Mesendoderm (in vitro differentiated cells): ENCODE results near the gene PTGDS.

ENCODE experiments used
- DNase-seq: peaks from one replicate; pipeline ENCODE4 v3.0.0; 2013
- H2AK5ac ChIP-seq: 2 replicates; pipeline ENCODE4 v1.6.1; 2013; ENCODE audit warnings: low read length, inconsistent platforms
- H2BK120ac ChIP-seq: 2 replicates; pipeline ENCODE4 v1.6.1; 2013; ENCODE audit warnings: low read depth, mild to moderate bottlenecking, low read length, moderate library complexity, mixed read lengths
- H2BK15ac ChIP-seq: replicated peaks from 2 replicates; pipeline ENCODE4 v1.6.1; 2013; ENCODE audit warnings: low read depth, mild to moderate bottlenecking, moderate library complexity
- H2BK5ac ChIP-seq: 2 replicates; pipeline ENCODE4 v1.6.1; 2013; ENCODE audit warnings: low read length, inconsistent platforms
- H3K18ac ChIP-seq: 2 replicates; pipeline ENCODE4 v1.6.1; 2013; ENCODE audit warnings: mild to moderate bottlenecking, low read length, mixed read lengths
- H3K23ac ChIP-seq: one replicate; pipeline ENCODE4 v1.6.1; 2013; ENCODE audit warnings: low read length
- H3K27ac ChIP-seq: 2 replicates; pipeline ENCODE4 v1.5.1; 2013; ENCODE audit warnings: low read depth, mild to moderate bottlenecking, inconsistent platforms, low read length, moderate library complexity
- H3K27me3 ChIP-seq: 2 replicates; pipeline ENCODE4 v1.6.1; 2013; ENCODE audit warnings: low read length, control low read depth, mild to moderate bottlenecking, inconsistent platforms; ENCODE audit not compliant: insufficient read depth, poor library complexity
- H3K36me3 ChIP-seq: 2 replicates; pipeline ENCODE4 v1.6.1; 2013; ENCODE audit warnings: low read length, inconsistent platforms; ENCODE audit not compliant: control insufficient read depth, insufficient read depth
- H3K4ac ChIP-seq: one replicate; pipeline ENCODE4 v1.6.1; 2013; ENCODE audit warnings: low read depth, mild to moderate bottlenecking, low read length, moderate library complexity
- H3K4me1 ChIP-seq: 2 replicates; pipeline ENCODE4 v1.6.1; 2013; ENCODE audit warnings: low read depth, low read length, inconsistent platforms; ENCODE audit not compliant: control insufficient read depth
- H3K4me2 ChIP-seq: 2 replicates; pipeline ENCODE4 v1.6.1; 2013; ENCODE audit warnings: low read length
- H3K4me3 ChIP-seq: 2 replicates; pipeline ENCODE4 v1.5.1; 2013; ENCODE audit warnings: mild to moderate bottlenecking, low read length
- H3K56ac ChIP-seq: one replicate; pipeline ENCODE4 v1.6.1; 2013; ENCODE audit warnings: low read length
- H3K79me1 ChIP-seq: 2 replicates; pipeline ENCODE4 v1.6.1; 2013; ENCODE audit warnings: low read length, inconsistent platforms
- H3K79me2 ChIP-seq: 2 replicates; pipeline ENCODE4 v1.6.1; 2013; ENCODE audit warnings: mild to moderate bottlenecking, low read length; ENCODE audit not compliant: control insufficient read depth, insufficient read depth
- H3K9ac ChIP-seq: 2 replicates; pipeline ENCODE4 v1.6.1; 2013; ENCODE audit warnings: low read length, inconsistent platforms
- H4K5ac ChIP-seq: one replicate; pipeline ENCODE4 v1.6.1; 2013; ENCODE audit warnings: low read length
- H4K8ac ChIP-seq: one replicate; pipeline ENCODE4 v1.6.1; 2013; ENCODE audit warnings: low read depth, mild to moderate bottlenecking, control low read depth, low read length, moderate library complexity
- WGBS: extraction: QIAGEN DNeasy Blood & Tissue Kit; methylation state at CpG from one replicate; pipeline ENCODE4 v1.1.7; 2013; ENCODE audit warnings: low lambda C conversion rate, missing lambda C conversion rate; ENCODE audit not compliant: insufficient coverage; ENCODE audit errors: extremely low coverage; 5-methylcytosine and 5-hydroxymethylcytosine counted together

Gene PTGDS

DNA sequence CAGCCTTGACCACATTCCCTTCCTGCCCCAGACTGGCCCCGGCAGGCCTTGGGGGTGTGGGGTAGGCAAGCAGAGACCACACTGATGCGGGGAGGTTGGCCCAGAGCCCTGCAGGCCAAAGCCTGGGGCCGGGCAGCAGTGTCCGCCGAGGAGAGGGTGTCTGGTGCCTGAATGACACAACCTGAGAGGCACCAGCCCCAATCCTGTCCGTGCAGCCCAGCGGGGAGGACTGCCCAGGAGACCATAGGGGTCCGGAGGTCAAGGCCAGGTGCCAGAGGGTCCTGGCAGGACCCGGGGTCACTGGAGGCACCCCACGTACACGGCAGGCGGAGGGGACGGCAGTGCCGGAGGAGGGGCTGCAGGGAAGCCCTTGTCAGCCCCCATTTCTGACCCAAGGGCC lies 5.6 kb upstream of the PTGDS start:
- H3K4me2 ChIP-seq: no peak overlapping the region
- no peak overlapping the region for H3K4ac ChIP-seq
- H3K4me3 ChIP-seq: no peak overlapping the region
- H2AK5ac ChIP-seq: no peak overlapping the region
- no peak overlapping the region for H2BK120ac ChIP-seq
- H3K9ac ChIP-seq: no peak overlapping the region
- H3K79me1 ChIP-seq: no peaks in the 10 kb centered on the region
- H3K79me2 ChIP-seq: no peaks in the 10 kb centered on the region
- H3K4me1 ChIP-seq: no peaks in the 10 kb centered on the region
- DNase-seq: no peak
- H3K56ac ChIP-seq: no peak overlapping the region
- no peak overlapping the region for H3K27ac ChIP-seq
- H3K36me3 ChIP-seq: no peaks in the 10 kb centered on the region
- H4K8ac ChIP-seq: no peak overlapping the region
- no peak overlapping the region for H2BK15ac ChIP-seq
- H3K18ac ChIP-seq: no peak overlapping the region
- H2BK5ac ChIP-seq: no peak overlapping the region
- H3K23ac ChIP-seq: no peak overlapping the region
- no peaks in the 10 kb centered on the region for H3K27me3 ChIP-seq
- no CpG with 5 or more reads among the region's 14 CpGs for WGBS
- no peak overlapping the region for H4K5ac ChIP-seq

DNA sequence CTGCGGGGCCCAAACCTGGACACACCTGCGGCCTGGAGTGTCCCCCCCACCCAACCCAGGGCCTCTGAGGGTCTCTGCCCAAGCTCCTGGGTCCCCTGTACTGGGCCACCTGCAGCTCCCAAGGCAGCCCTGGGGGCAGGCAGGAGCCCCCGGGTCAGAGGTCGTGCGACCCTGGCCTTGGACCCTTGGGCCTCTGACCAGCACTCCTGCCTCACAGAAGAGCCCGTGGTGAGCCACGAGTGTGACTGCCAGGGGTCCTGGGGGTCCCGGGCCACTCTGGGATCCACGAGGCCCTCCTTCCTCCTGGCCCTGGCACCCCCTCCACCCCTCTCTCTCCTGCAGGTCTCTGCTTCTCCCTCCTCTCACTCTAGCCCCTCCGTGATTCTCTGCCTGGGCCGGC lies 5.0 kb upstream of the PTGDS start:
- DNase-seq: no peak
- H3K56ac ChIP-seq: no peak overlapping the region
- H2BK5ac ChIP-seq: no peak overlapping the region
- no peak overlapping the region for H3K4ac ChIP-seq
- H4K8ac ChIP-seq: no peak overlapping the region
- H3K9ac ChIP-seq: no peak overlapping the region
- H3K4me1 ChIP-seq: no peaks in the 10 kb centered on the region
- no peaks in the 10 kb centered on the region for H3K27me3 ChIP-seq
- no peak overlapping the region for H3K23ac ChIP-seq
- no peak overlapping the region for H4K5ac ChIP-seq
- H3K4me2 ChIP-seq: no peak overlapping the region
- no peak overlapping the region for H2BK120ac ChIP-seq
- H3K79me2 ChIP-seq: no peaks in the 10 kb centered on the region
- H3K4me3 ChIP-seq: no peak overlapping the region
- H3K36me3 ChIP-seq: no peaks in the 10 kb centered on the region
- H3K18ac ChIP-seq: no peak overlapping the region
- H3K79me1 ChIP-seq: no peaks in the 10 kb centered on the region
- H3K27ac ChIP-seq: no peak overlapping the region
- H2AK5ac ChIP-seq: no peak overlapping the region
- no peak overlapping the region for H2BK15ac ChIP-seq
- WGBS: no CpG with 5 or more reads among the region's 11 CpGs

DNA sequence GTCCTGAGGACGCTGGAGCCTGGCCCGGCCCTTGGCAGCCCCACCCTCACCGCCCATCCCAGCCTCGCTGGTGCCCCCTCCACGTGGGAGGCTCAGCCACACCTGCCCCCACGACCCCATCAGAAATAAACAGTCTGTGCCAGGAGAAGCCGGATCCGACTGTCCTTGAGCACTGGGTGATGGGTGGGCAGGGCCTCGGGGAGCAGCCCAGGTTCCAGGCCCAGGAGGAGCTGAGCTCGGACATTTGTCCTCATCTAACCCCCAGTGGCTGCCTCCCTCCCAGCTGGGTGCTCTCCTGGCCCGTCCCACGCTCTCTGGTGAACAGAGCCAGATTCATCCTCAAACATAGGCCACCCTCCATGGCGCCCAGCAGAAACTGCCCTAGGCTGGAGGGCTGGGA lies 4.6 kb upstream of the PTGDS start:
- no CpG with 5 or more reads among the region's 13 CpGs for WGBS
- Histone ChIP-seq H3K27ac (no peak overlapping the region), H2BK15ac (no peak overlapping the region), H3K4me1 (no peaks in the 10 kb centered on the region), H3K18ac (no peak overlapping the region), H3K56ac (no peak overlapping the region), H3K4me3 (no peak overlapping the region), H4K5ac (no peak overlapping the region), H3K27me3 (no peaks in the 10 kb centered on the region), H3K4me2 (no peak overlapping the region), H3K36me3 (no peaks in the 10 kb centered on the region), H4K8ac (no peak overlapping the region), H3K9ac (no peak overlapping the region), H3K23ac (no peak overlapping the region), H3K4ac (no peak overlapping the region), H2BK120ac (no peak overlapping the region), H2BK5ac (no peak overlapping the region), H3K79me1 (no peaks in the 10 kb centered on the region), H2AK5ac (no peak overlapping the region), H3K79me2 (no peaks in the 10 kb centered on the region)
- DNase-seq: no peak

DNA sequence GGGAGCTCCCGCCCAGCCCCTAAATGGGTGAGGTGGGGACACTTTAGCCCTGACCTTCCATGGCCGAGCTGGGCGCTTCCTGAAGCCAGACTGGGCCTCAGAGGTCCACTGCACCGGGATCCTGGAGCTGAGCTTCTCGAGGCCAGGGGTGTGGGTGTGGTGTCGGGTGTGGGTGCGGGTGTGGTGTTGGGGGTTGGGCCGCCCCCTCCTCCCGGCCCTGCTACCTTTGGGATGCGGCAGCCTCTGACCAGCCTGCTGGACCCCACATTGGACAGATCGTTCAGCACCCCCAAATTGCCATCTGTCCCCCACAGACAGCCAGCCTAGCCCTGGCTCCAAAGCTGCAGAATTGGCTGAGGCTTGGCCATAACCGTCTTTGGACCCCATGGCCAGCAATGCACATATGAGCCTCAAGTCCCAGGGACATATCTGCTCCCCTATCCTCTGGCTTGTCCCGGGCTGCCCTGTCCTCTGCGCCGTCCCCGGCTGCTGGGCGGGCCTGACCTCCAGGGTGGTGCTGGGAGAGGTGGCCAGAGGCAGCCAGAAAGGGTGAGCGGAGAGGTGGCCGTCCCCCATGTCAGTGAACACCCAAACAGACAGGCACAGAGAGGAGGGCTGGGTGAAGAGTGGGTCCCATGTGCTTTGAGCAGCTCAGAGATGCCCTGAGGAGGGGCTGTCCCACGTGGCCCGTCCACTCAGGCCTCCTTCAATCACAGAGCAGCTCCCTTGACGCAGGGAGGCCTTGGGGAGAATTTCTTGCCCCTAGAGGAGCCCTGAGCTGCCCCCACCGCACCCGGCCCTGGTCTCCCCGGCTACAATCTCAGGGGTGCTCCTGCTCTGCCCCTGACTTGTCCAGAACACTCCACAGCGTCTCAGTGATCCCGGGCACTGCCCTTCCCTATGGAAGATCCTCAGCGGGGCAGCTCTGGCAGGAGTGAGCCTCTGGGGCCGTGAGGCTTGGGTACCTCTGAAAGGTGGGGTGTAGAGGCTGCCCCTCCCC lies 3.4 kb upstream of the PTGDS start:
- no peaks in the 10 kb centered on the region for H3K4me1 ChIP-seq
- no peak overlapping the region for H3K23ac ChIP-seq
- DNase-seq: no peak
- no peak overlapping the region for H2AK5ac ChIP-seq
- no peak overlapping the region for H3K56ac ChIP-seq
- H2BK5ac ChIP-seq: no peak overlapping the region
- no peak overlapping the region for H3K18ac ChIP-seq
- no peaks in the 10 kb centered on the region for H3K36me3 ChIP-seq
- WGBS: no CpG with 5 or more reads among the region's 29 CpGs
- H3K9ac ChIP-seq: no peak overlapping the region
- H2BK15ac ChIP-seq: no peak overlapping the region
- no peak overlapping the region for H2BK120ac ChIP-seq
- H3K4ac ChIP-seq: no peak overlapping the region
- H3K79me2 ChIP-seq: no peaks in the 10 kb centered on the region
- no peak overlapping the region for H4K5ac ChIP-seq
- H3K79me1 ChIP-seq: no peaks in the 10 kb centered on the region
- H4K8ac ChIP-seq: no peak overlapping the region
- H3K27ac ChIP-seq: no peak overlapping the region
- no peaks in the 10 kb centered on the region for H3K27me3 ChIP-seq
- H3K4me2 ChIP-seq: no peak overlapping the region
- H3K4me3 ChIP-seq: no peak overlapping the region

DNA sequence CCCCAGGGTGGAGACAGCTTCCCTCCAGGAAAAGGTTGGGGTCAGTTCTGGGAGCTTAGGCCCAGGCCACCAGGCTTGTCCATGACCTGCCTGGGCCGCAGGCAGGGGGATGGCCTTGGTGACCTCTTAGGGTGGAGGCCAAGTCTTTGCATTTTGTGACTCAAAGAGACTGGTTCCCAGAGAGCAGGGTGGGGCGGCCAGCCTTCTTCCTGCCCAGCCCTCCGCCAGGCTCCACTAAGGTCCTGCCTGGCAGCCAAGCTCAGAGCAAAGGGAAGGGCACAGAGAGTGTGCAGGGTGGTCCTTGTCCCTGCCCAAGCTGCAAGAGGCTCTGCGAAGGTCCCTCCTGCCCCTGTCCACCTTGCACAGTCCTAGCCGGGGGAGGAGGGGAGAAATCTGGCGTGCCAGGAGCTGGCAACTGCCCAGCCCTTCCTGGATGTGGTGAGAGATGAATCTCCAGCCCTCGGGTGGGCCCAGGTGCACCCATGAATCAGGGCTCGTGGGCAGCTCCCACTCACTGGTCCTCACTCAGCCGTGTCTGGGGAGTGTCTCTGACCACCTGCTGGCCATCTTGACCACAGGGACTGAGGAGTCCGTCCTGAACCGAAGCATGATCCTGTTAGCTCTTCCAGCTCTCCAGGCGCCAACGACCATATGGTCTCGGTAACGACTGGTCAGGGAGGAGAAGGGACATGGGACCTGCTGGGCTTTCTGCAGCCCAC lies 2.3 kb upstream of the PTGDS start:
- no peak overlapping the region for H4K8ac ChIP-seq
- WGBS: no CpG with 5 or more reads among the region's 15 CpGs
- no peak for DNase-seq

More for the DNA sequence above, 2.3 kb upstream of the PTGDS start:
- Histone ChIP-seq H2AK5ac (no peak overlapping the region), H3K27ac (no peak overlapping the region), H2BK5ac (no peak overlapping the region), H3K79me1 (no peaks in the 10 kb centered on the region), H3K4me2 (no peak overlapping the region), H3K36me3 (no peaks in the 10 kb centered on the region), H2BK15ac (no peak overlapping the region), H3K79me2 (no peaks in the 10 kb centered on the region), H3K4me3 (no peak overlapping the region), H3K27me3 (no peaks in the 10 kb centered on the region), H3K9ac (no peak overlapping the region), H2BK120ac (no peak overlapping the region), H3K4me1 (no peaks in the 10 kb centered on the region), H4K5ac (no peak overlapping the region), H3K4ac (no peak overlapping the region), H3K23ac (no peak overlapping the region), H3K18ac (no peak overlapping the region), H3K56ac (no peak overlapping the region)
